ENCODE results near the gene TEX261.
A peak's percentile ranks its signal among the peaks of the same experiment; 100 is the strongest.
"Not testable (repeated sequence)": the region's sequence is repeated elsewhere in the genome, so short reads cannot be mapped to it uniquely, and the experiment has no call there.

TEX261 gene

GRCh38 chr2:70994699-70995425, at the start of gene TEX261:
TEX261 (minus strand) TSS chr2:70994873; CDS start chr2:70994757, 116 bp downstream.
- peak; percentile 85 for DNase-seq

- DNase-seq: no peak
Observed at GRCh38 chr2:71043531-71044407, 49.1 kb upstream of the TEX261 start.

- no peak for DNase-seq
Observed at GRCh38 chr2:71042287-71042686, 47.6 kb upstream of the TEX261 start.

GRCh38 chr2:71036296-71036695, 41.6 kb upstream of the TEX261 start:
- DNase-seq: not testable (repeated sequence)

GRCh38 chr2:71023553-71024243, 29.0 kb upstream of the TEX261 start:
- DNase-seq: not testable (repeated sequence)

GRCh38 chr2:71021394-71021793, 26.7 kb upstream of the TEX261 start:
- DNase-seq: not testable (repeated sequence)

GRCh38 chr2:71019989-71020388, 25.3 kb upstream of the TEX261 start:
- not testable (repeated sequence) for DNase-seq

- no peak for DNase-seq
Observed at GRCh38 chr2:71018625-71019024, 24.0 kb upstream of the TEX261 start.

- DNase-seq: not testable (repeated sequence)
Observed at GRCh38 chr2:71011786-71012185, 17.1 kb upstream of the TEX261 start.

GRCh38 chr2:71008342-71008741, 13.7 kb upstream of the TEX261 start:
- no peak for DNase-seq

GRCh38 chr2:71006955-71007799, 12.5 kb upstream of the TEX261 start:
- no peak for DNase-seq

GRCh38 chr2:71006323-71006722, 11.7 kb upstream of the TEX261 start:
- no peak for DNase-seq

- no peak for DNase-seq
Observed at GRCh38 chr2:71005271-71006202, 10.9 kb upstream of the TEX261 start.

GRCh38 chr2:71004857-71005256, 10.2 kb upstream of the TEX261 start:
- DNase-seq: no peak

- DNase-seq: no peak
Observed at GRCh38 chr2:71003966-71004755, 9.5 kb upstream of the TEX261 start.

GRCh38 chr2:71003396-71003795, 8.7 kb upstream of the TEX261 start:
- DNase-seq: no peak

- DNase-seq: no peak
Observed at GRCh38 chr2:71001981-71002570, 7.4 kb upstream of the TEX261 start.

- no peak for DNase-seq
Observed at GRCh38 chr2:71001592-71001927, 6.9 kb upstream of the TEX261 start.

- DNase-seq: no peak
Observed at GRCh38 chr2:71000780-71001591, 6.3 kb upstream of the TEX261 start.

Measured in T1000 (cell line).